Cardiac muscle cell (in vitro differentiated cells and primary cell): ENCODE measurements around the gene PYGB. TPM values are rescaled to one million over a fixed set of nuclear protein-coding genes. Genes with fewer than 3 reads are reported as not detected.

Experiments
- DNase-seq, 2 donors: peaks; one replicate each; pipeline versions ENCODE4 v3.0.0 to v3.0.0-alpha.2; 2010 to 2017; ENCODE audit warnings: low read depth in 1 of 2, low spot score in 1 of 2
- H3K27ac ChIP-seq: fragments of 200-600 bp; sonication (generic); 2 replicates; pipeline ENCODE4 v1.5.1; 2016
- H3K27me3 ChIP-seq: fragments of 200-600 bp; sonication (generic); 2 replicates; pipeline ENCODE4 v1.6.0; 2016; ENCODE audit warnings: control low read depth
- H3K36me3 ChIP-seq: fragments of 200-600 bp; sonication (generic); 2 replicates; pipeline ENCODE4 v1.5.1; 2016; ENCODE audit warnings: control low read depth
- H3K4me1 ChIP-seq: fragments of 200-600 bp; sonication (generic); 2 replicates; pipeline ENCODE4 v1.8.1; 2017; ENCODE audit warnings: low read depth, mild to moderate bottlenecking, mixed run types
- H3K4me3 ChIP-seq: fragments of 200-600 bp; sonication (generic); 2 replicates; pipeline ENCODE4 v1.5.1; 2016; ENCODE audit warnings: mild to moderate bottlenecking
- H3K9me3 ChIP-seq: fragments of 200-600 bp; sonication (generic); 2 replicates; pipeline ENCODE4 v1.5.1; 2017; ENCODE audit warnings: low read depth, mild to moderate bottlenecking, control low read depth
- polyA plus RNA-seq: library from polyadenylated mRNA; unstranded; fragments of >200 nt; fragmentation: Nextera tagmentation; extraction: Ambion mirVana; gene quantifications from 2 replicates; pipeline ENCODE4 v1.2.1, GENCODE V29; 2016
- total RNA-seq: library from RNA; depleted of rRNA; stranded (reverse); fragments of >200 nt; gene quantifications from 2 replicates; pipeline ENCODE4 v1.2.3, GENCODE V29; 2016
- TF ChIP-seq, protein P1 (sequence below): IDR thresholded peaks from 2 replicates; pipeline ENCODE4 v1.5.1; 2012; ENCODE audit warnings: low read depth, mild to moderate bottlenecking, low read length

PYGB gene
- total and polyA plus RNA-seq, 2 experiments from 2014 or later: 192 to 243 TPM

DNA sequence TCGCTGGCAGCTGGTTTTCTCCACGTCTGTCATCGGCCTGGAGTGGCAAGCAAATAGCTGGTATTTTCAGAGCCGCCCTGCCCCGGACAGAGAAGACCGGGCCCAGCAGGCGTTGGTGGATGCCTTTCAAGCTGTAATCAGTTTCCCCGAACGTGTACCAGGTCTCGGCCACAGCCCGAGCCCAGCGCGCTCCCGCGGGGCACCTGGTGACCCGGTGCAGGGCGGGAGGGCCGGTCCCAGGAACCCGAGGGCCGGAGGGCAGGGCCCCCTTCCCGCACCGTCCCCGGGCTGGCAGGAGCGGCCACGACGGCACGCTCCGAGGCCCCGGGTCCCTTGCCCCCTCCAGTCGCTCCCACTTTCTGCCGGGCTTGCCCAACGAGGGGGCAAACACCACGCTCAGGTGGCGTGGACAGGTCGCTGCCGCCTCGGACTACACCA lies 348 bp upstream of the PYGB start:
- Histone ChIP-seq H3K4me1 (peaks cover 52% of the 10 kb centered on the region), H3K36me3 (no peaks in the 10 kb centered on the region), H3K9me3 (no peaks in the 10 kb centered on the region), H3K27me3 (no peaks in the 10 kb centered on the region), H3K4me3 (peak overlapping the region; percentile 63), H3K27ac (peak overlapping the region; percentile 97)
- TF ChIP-seq, protein P1, sequence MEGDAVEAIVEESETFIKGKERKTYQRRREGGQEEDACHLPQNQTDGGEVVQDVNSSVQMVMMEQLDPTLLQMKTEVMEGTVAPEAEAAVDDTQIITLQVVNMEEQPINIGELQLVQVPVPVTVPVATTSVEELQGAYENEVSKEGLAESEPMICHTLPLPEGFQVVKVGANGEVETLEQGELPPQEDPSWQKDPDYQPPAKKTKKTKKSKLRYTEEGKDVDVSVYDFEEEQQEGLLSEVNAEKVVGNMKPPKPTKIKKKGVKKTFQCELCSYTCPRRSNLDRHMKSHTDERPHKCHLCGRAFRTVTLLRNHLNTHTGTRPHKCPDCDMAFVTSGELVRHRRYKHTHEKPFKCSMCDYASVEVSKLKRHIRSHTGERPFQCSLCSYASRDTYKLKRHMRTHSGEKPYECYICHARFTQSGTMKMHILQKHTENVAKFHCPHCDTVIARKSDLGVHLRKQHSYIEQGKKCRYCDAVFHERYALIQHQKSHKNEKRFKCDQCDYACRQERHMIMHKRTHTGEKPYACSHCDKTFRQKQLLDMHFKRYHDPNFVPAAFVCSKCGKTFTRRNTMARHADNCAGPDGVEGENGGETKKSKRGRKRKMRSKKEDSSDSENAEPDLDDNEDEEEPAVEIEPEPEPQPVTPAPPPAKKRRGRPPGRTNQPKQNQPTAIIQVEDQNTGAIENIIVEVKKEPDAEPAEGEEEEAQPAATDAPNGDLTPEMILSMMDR: no peak
- peak; percentile 40 to 85 for DNase-seq

DNA sequence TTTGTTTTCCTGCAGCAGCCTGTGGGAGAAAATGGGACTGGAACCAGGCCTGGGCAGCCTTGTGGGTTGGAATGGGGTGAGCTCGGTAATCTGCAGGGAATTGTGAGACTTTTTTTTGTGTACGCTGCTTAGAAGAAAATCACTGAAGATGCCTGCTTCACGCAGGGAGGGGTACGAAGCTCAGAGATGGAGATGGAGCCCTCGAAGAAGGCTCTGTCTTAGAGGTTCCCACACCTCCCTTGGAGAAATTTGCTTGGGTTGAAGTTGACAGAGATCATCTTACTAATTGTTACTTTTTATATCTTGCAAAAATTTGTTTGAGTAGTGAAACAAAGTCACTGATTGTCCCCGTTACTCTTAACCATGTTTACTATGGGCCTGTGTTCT lies 894 bp downstream of the PYGB start:
- H3K27ac ChIP-seq: peak overlapping the region; percentile 97
- H3K4me3 ChIP-seq: peak overlapping the region; percentile 63

DNA sequence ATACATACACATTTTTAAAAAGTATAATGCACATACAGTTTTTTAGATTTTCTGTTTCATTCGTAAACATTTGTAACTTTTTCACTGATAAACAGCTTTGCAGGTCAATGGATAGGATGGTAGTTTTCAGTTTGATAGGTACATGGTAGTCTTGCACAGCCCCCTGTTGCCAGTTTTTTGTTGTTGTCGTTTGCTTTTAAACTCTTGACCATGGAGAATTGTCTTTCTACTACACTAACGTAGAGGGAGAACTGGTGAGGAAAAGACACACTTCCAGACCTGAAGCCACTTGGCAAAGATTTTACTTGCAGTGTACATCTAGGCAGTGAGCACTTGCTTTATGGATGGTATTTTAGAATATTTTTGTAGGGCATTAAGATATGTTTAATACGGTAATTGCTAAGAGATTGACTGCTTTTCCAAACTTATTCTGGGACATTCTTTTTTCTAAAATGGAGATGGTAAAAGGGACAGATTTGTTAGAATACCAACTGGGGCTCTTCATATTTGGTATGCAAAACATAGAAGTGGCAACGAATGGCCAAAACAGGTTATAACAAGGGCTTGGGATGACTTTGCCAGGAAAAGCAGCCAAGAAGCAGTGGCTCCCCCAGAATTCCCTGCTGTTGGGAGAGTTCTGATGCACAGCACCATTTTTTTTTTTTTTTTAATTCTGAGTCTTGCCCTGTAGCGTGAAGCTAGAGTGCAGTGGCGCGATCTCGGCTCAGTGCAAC lies 1.5 kb downstream of the PYGB start:
- Histone ChIP-seq H3K27me3 (no peaks in the 10 kb centered on the region), H3K36me3 (no peaks in the 10 kb centered on the region), H3K4me3 (peak overlapping the region; percentile 63), H3K27ac (peak overlapping the region; percentile 97), H3K4me1 (peaks cover 71% of the 10 kb centered on the region), H3K9me3 (no peaks in the 10 kb centered on the region)
- DNase-seq: no peak
- TF ChIP-seq, protein P1: no peak

More for the DNA sequence above, 894 bp downstream of the PYGB start:
- H3K36me3 ChIP-seq: no peaks in the 10 kb centered on the region
- H3K4me1 ChIP-seq: peaks cover 65% of the 10 kb centered on the region
- DNase-seq: no peak
- no peaks in the 10 kb centered on the region for H3K9me3 ChIP-seq
- TF ChIP-seq, protein P1: no peak
- H3K27me3 ChIP-seq: no peaks in the 10 kb centered on the region

DNA sequence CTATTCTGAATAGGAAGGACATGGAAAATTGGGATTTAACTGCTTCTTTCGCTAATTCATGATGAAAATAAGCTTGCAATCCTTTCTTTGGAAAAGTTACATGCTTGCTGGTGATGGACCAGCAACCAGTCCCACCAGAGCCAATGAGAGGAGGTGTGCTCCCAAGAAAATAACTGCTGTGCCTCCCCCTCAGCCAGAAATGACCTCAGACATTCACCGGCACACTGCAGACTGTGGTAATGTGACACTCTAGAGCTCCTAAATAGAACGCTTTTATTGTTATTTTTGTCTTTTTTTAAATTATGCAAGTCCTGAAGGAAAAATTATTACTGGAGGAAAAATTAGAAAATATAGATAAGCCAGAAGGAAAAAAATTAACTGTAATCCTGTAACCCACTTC lies 2.6 kb downstream of the PYGB start:
- Histone ChIP-seq H3K27me3 (no peaks in the 10 kb centered on the region), H3K9me3 (no peaks in the 10 kb centered on the region), H3K27ac (peak overlapping the region; percentile 97), H3K4me3 (peak overlapping the region; percentile 63), H3K4me1 (peaks cover 76% of the 10 kb centered on the region), H3K36me3 (no peaks in the 10 kb centered on the region)
- no peak for DNase-seq
- TF ChIP-seq, protein P1: no peak

DNA sequence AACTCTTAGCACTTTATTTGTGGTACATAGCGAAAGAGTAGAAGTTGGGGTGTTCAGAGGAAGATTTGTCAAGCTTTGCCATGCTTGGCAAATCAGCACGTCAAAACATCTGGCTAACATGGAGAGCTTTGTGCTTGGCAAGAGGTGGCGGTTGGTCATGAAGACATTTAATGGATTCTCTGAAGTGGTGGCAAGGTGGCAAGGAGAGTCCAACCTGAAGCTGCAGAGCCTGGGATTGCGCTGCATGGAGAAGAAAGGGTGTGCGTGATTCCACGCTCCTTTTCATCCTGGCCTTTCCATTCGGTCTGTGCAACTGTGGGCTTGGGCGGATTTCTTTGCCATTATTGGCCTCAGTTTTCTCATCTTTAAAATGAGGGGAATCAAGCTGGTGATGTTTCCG lies 3.1 kb downstream of the PYGB start:
- no peaks in the 10 kb centered on the region for H3K9me3 ChIP-seq
- no peaks in the 10 kb centered on the region for H3K27me3 ChIP-seq
- DNase-seq: no peak
- peak overlapping the region; percentile 63 for H3K4me3 ChIP-seq
- H3K4me1 ChIP-seq: peaks cover 76% of the 10 kb centered on the region
- peak overlapping the region; percentile 97 for H3K27ac ChIP-seq
- no peaks in the 10 kb centered on the region for H3K36me3 ChIP-seq
- TF ChIP-seq, protein P1: no peak
